Heart right ventricle (tissue), 16 donors: ENCODE data around the gene SEPTIN1. TPM values are rescaled to one million over a fixed set of nuclear protein-coding genes. Genes with fewer than 3 reads are reported as not detected.

Experiments used
- ATAC-seq, 8 donors: fragments of 200-7000 bp; cut with Tn5 transposase; one replicate each; pipeline ENCODE4 v1.9.1; 2020; ENCODE audit warnings: mild to moderate bottlenecking in 8 of 8, moderate library complexity in 8 of 8, moderate number of reproducible peaks in 1 of 8
- DNase-seq, 2 donors: peaks; one replicate each; pipeline ENCODE4 v3.0.0-alpha.2; 2020
- H3K27ac ChIP-seq, 10 donors: fragments of 200-600 bp; sonication (generic) in 2 of 10; one replicate each; pipeline versions ENCODE4 v1.5.0 to v1.8.0; 2020 to 2022; ENCODE audit warnings: mild to moderate bottlenecking in 3 of 10
- H3K27me3 ChIP-seq, 7 donors: fragments of 200-600 bp; one replicate each; pipeline ENCODE4 v1.8.0; 2021 to 2022; ENCODE audit warnings: mild to moderate bottlenecking in 2 of 7
- H3K36me3 ChIP-seq, 9 donors: fragments of 200-600 bp; sonication (generic) in 1 of 9; one replicate each; pipeline versions ENCODE4 v1.5.0 to v1.8.0; 2020 to 2022; ENCODE audit warnings: mild to moderate bottlenecking in 2 of 9
- H3K4me1 ChIP-seq, 9 donors: fragments of 200-600 bp; sonication (generic) in 1 of 9; one replicate each; pipeline versions ENCODE4 v1.5.0 to v1.8.0; 2020 to 2022; ENCODE audit warnings: mild to moderate bottlenecking in 4 of 9
- H3K4me3 ChIP-seq, 10 donors: fragments of 200-600 bp; sonication (generic) in 2 of 10; one replicate each; pipeline versions ENCODE4 v1.5.0 to v1.8.0; 2020 to 2022; ENCODE audit warnings: mild to moderate bottlenecking in 7 of 10, moderate library complexity in 2 of 10
- H3K9me3 ChIP-seq, 11 donors: fragments of 200-600 bp in 10 of 11; sonication (generic) in 2 of 11; one replicate each; pipeline versions ENCODE4 v1.5.0 to v1.8.0; 2013 to 2022; ENCODE audit warnings: mild to moderate bottlenecking in 2 of 11, control low read depth in 1 of 11, moderate library complexity in 1 of 11
- CTCF ChIP-seq, 9 donors: fragments of 200-600 bp; sonication (generic) in 2 of 9; IDR thresholded peaks; one replicate each; pipeline versions ENCODE4 v1.5.0 to v1.8.0; 2021 to 2022; ENCODE audit warnings: antibody characterized with exemption in 9 of 9, mild to moderate bottlenecking in 5 of 9, moderate library complexity in 1 of 9
- WGBS, 2 donors: extraction: QIAGEN DNeasy Blood & Tissue Kit; methylation state at CpG; one replicate each; pipeline ENCODE4 v1.1.7; 2013; ENCODE audit warnings: inconsistent platforms in 1 of 2; 5-methylcytosine and 5-hydroxymethylcytosine counted together
- intact Hi-C, 10 donors: fragments of 100-400 bp; cut with DNase I; formaldehyde crosslinking; loops; one replicate each; pipeline versions ENCODE4 v1.11.1 to v1.14.2; 2022
- polyA plus RNA-seq, 2 donors: library from polyadenylated mRNA; stranded (reverse); fragments of 200-250 nt; gene quantifications; one replicate each; pipeline ENCODE4 v1.2.3, GENCODE V29; 2013
- total RNA-seq, 10 donors: library from RNA; stranded (reverse); fragmentation: NEBNext Ultra II Directional in 3 of 10; extraction: Animal tissue kit (Norgen Biotek cat#: 25700) in 3 of 10; gene quantifications; one replicate each; pipeline versions ENCODE4 v1.2.1 to v1.2.4, GENCODE V29; 2021 to 2023
- donor health status: Arrhythmogenic right ventricular cardiomyopathy.
- donor health status: ischemic (EF 13 %, LVEDD 7.1; RV severe dilation, severe dysfunction).
- donor health status: healthy with polysubstance abuse.
- donor health status: DM: no; HTN: yes; CAD: no.
- donor health status: DM: no; HTN: no; CAD: no.
- donor health status: ischemic (EF 25% LVEDD 6.9; RV normal size, moderate dysfunction).
- donor health status: ischemic (EF 25% LVEDD 5.7; RV mildly dilated, moderate dysfunction).
- donor health status: healthy.
- donor health status: DM: yes; HTN: yes; CAD: no.
- donor health status: Ischemic cardiomyopathy.
- donor health status: ischemic (EF 35%, LVEDD 5.7; RV mildly dilated, moderate dysfunction).
- donor health status: nonischemic (EF 11% LVEDD 7.7; RV severe dilation, severe dysfunction).
- donor health status: DM: yes; HTN: yes; CAD: no.
- donor health status: PGD.
- donor health status: ischemic (EF 29% LVEDD 5.4; RV normal size, mild dysfunction).
- donor health status: nonischemic (EF 23%, LVEDD 6.1; RV moderate dilation, normal function).

SEPTIN1 gene
- total and polyA plus RNA-seq, 12 donors, result 0.78 to 6.8 (median 1.4) TPM

- intact Hi-C loops, result no loop called here
- Histone ChIP-seq H3K4me1 (peaks cover 10 to 29% (median 15%) of the 10 kb centered on the region in 9 donors), H3K4me3 (no peak overlapping the region), H3K27ac (peak overlapping the region in 2 of 10 donors; percentile 14 to 81), H3K36me3 (no peaks in the 10 kb centered on the region), H3K9me3 (no peaks in the 10 kb centered on the region), H3K27me3 (no peaks in the 10 kb centered on the region)
- TF ChIP-seq CTCF (IDR thresholded peaks at IDR 0.05), result no peak
- 73 to 77% methylated on average over 6 of the region's 6 CpGs for WGBS, 2 donors
- DNase-seq (no peak), ATAC-seq (no peak)
These were observed 1.6 kb downstream of the SEPTIN1 start for GRCh38 chr16:30380803-30381208.

DNA sequence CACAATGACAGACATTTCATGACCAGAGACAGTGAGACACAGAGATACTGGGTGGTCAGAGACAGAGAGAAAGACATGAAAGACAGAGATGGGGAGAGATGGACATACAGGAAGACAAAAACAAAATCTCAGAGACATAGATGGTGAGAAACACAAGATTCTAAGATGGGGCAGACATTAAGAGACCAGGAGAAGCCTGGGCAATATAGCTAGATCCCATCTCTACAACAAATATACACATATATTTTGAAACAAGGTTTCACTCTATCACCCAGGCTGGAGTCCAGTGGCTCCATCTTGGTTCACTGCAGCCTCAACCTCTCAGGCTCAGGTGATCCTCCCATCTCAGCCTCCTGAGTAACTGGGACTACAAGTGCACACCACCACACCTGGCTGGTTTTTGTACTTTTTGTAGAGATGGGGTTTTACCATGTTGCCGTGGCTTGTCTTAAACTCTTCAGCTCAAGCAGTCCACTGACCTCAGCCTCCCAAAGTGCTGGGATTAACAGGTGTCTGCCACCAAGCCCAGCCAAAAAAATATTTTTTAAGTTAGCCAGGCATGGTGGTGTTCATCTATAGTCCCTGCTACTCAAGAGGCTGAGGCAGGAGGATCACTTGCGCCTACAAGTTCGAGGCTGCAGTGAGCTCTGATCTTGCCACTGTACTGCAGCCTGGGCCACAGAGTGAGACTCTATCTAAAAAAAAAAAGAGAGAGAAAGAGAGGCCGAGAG is 2.1 kb downstream of the SEPTIN1 start:
- DNase-seq (no peak), ATAC-seq (no peak)
- no peaks in the 10 kb centered on the region for H3K9me3 ChIP-seq
- intact Hi-C loops, result no loop called here
- TF ChIP-seq CTCF (IDR thresholded peaks at IDR 0.05), result no peak
- peak overlapping the region in 1 of 10 donors; percentile 81 for H3K27ac ChIP-seq
- WGBS, 2 donors, result 82 to 96% methylated on average over 4 of the region's 4 CpGs
- H3K4me1 ChIP-seq, result peaks cover 10 to 29% (median 15%) of the 10 kb centered on the region in 9 donors
- H3K36me3 ChIP-seq, result no peaks in the 10 kb centered on the region
- no peak overlapping the region for H3K4me3 ChIP-seq
- H3K27me3 ChIP-seq, result no peaks in the 10 kb centered on the region

DNA sequence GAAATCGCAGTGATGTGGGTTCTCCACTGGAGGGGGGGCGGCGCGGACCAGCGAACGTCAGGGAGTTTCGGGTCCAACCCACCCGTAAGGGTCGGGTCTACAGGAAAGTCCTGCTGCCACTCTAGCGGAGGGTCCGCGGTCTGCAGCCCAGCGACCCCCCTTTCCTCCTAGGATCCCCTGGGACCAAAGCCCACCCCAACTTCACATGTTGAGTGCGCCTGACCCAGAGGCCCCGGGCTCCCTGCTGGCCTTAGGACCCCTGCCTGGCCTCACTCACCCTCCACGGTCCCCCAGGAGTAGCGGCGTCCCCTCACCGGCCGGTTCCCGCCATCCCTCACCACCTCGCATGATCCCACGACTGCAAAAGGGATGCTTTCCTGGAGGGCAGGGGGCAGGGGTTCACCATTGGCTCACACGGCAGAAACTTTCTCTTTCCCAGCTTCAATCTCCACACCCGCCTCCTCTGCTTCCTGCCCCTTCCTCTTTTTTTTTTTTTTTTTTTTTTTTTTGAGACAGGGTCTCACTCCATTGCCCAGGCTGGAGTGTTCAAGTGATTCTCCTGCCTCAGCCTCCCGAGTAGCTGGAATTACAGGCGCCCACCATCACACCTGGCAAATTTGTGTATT is 3.1 kb downstream of the SEPTIN1 start:
- Histone ChIP-seq H3K27ac (peak overlapping the region in 9 of 10 donors; percentile 83 to 100 (median 99)), H3K36me3 (no peaks in the 10 kb centered on the region), H3K4me1 (peaks cover 10 to 29% (median 15%) of the 10 kb centered on the region in 9 donors), H3K4me3 (peak overlapping the region; percentile 32 to 94 (median 68)), H3K9me3 (no peaks in the 10 kb centered on the region), H3K27me3 (no peaks in the 10 kb centered on the region)
- intact Hi-C loops, result no loop called here
- TF ChIP-seq CTCF (IDR thresholded peaks at IDR 0.05), result no peak
- 21 to 32% methylated on average over 27 of the region's 27 CpGs for WGBS, 2 donors
- ATAC-seq (no peak), DNase-seq (no peak)

DNA sequence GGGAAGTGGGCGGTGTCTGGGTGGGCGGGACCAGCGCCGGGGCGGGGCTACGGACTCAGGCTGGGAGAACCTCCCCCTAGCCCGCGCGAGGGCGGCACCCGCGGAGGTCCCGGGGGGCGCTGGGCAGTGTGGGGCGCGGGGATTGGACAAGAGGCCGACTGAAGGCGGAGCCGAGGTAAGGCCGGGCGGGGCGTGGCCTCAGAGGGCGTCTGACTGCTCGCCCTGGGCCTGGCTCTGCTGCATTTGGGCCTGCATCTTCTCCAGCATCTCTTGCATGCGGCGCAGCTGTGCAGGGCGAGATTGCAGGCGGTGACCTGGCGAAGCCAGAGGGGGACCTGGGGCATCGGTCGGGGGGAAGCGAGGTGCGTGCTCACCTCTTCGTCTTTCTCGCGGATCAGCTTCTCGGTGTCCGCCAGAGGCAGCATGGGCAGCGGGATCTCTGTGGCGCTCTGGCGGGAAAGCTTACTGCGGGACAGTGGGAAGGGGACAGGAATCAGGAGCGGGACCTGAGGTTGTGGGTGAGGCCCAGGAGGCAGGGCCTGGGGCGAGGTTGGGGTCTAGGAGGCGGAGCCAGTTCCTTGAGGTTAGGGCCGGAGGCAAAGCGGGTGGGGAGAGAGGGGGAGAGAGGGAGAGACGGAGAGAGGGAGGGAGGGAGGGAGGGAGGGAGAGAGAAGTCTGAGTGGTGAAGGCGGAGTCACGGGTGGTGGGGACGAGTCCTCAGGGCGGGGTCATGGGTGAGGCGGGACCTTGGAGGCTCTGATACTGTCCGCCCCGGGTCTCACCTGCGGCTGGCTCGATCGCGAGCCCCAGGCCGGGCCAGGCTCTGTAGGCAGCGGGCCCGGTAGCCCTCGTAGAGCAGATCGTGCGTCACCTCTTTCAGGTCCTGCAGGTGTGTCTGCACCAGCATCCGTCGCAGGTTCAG is 3.9 kb downstream of the SEPTIN1 start:
- Histone ChIP-seq H3K27me3 (no peaks in the 10 kb centered on the region), H3K4me1 (peaks cover 10 to 29% (median 15%) of the 10 kb centered on the region in 9 donors), H3K4me3 (peak overlapping the region; percentile 32 to 94 (median 68)), H3K9me3 (no peaks in the 10 kb centered on the region), H3K27ac (peak overlapping the region; percentile 98 to 100 (median 99)), H3K36me3 (no peaks in the 10 kb centered on the region)
- intact Hi-C loops, result no loop called here
- TF ChIP-seq CTCF (IDR thresholded peaks at IDR 0.05), result peak in 4 of 9 donors; percentile 12 to 42 (median 22)
- 1 to 2% methylated on average over 53 to 67 of the region's 67 CpGs for WGBS, 2 donors
- peak; percentile 99 to 100 for DNase-seq
- peak; percentile 96 to 98 (median 98) for ATAC-seq
